Hepatocyte (in vitro differentiated cells): ENCODE results near the gene PCA3.

Experiments
- EZH2 ChIP-seq: fragments of 200-600 bp; sonication (generic); IDR thresholded peaks from 2 replicates; pipeline ENCODE4 v1.6.1; 2016; ENCODE audit warnings: antibody characterized with exemption, mild to moderate bottlenecking, borderline replicate concordance
- EZH2phosphoT487 ChIP-seq: fragments of 200-600 bp; sonication (generic); IDR thresholded peaks from one replicate; pipeline ENCODE4 v1.6.1; 2018; ENCODE audit warnings: antibody characterized with exemption, mild to moderate bottlenecking, low read depth, moderate library complexity; ENCODE audit not compliant: unreplicated experiment, severe bottlenecking
- TF ChIP-seq, protein P1 (sequence below): fragments of 200-600 bp; sonication (generic); IDR thresholded peaks from 2 replicates; pipeline ENCODE4 v1.5.1; 2016; ENCODE audit warnings: antibody characterized with exemption, mild to moderate bottlenecking; ENCODE audit not compliant: poor library complexity

DNA sequence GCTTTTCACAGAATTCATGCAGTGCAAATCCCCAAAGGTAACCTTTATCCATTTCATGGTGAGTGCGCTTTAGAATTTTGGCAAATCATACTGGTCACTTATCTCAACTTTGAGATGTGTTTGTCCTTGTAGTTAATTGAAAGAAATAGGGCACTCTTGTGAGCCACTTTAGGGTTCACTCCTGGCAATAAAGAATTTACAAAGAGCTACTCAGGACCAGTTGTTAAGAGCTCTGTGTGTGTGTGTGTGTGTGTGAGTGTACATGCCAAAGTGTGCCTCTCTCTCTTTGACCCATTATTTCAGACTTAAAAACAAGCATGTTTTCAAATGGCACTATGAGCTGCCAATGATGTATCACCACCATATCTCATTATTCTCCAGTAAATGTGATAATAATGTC lies 21.3 kb downstream of the PCA3 start:
- TF ChIP-seq, protein P1, sequence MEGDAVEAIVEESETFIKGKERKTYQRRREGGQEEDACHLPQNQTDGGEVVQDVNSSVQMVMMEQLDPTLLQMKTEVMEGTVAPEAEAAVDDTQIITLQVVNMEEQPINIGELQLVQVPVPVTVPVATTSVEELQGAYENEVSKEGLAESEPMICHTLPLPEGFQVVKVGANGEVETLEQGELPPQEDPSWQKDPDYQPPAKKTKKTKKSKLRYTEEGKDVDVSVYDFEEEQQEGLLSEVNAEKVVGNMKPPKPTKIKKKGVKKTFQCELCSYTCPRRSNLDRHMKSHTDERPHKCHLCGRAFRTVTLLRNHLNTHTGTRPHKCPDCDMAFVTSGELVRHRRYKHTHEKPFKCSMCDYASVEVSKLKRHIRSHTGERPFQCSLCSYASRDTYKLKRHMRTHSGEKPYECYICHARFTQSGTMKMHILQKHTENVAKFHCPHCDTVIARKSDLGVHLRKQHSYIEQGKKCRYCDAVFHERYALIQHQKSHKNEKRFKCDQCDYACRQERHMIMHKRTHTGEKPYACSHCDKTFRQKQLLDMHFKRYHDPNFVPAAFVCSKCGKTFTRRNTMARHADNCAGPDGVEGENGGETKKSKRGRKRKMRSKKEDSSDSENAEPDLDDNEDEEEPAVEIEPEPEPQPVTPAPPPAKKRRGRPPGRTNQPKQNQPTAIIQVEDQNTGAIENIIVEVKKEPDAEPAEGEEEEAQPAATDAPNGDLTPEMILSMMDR = no peak
- TF ChIP-seq EZH2 (no peak), EZH2phosphoT487 (no peak)
